HG02885 (cell line): Measurements from ENCODE around the gene E2F6.
"Not testable (repeated sequence)": the region's sequence is repeated elsewhere in the genome, so short reads cannot be mapped to it uniquely, and the experiment has no call there.

Source experiments
- ATAC-seq: cut with Tn5 transposase; IDR thresholded peaks from one replicate; pipeline ENCODE4 v1.9.1; 2021; ENCODE audit warnings: mild to moderate bottlenecking; ENCODE audit not compliant: unreplicated experiment, poor library complexity

The E2F6 gene

DNA sequence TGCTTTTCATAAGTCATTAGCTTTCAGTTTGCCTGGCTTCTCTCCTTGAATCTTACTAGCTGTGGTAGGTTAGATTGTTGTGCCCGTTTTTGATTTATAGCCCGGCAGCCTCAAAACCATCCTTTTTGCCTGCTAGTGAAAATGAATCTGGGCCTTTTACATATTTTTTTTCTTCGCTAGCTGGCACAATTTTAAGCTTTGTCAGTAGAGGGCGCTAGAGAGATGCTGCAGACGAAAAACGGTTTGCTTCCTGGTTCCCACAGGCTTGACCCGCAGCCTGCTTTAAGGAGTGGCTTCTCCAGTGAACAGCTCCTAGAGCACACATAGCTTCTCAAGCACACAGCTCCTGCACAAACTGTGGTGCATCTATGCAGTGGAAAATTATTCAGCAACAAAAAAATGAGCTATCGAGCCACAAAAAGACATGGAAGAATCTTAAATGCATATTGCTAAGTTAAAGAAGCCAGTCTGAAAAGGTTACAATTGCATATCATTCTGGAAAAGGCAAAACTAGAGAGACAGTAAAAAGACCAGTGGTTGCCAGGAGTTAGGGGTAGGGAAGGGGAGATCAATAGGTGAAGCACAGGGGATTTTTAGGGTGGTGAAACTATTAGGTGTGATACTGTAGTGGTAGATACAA lies 47.9 kb downstream of the E2F6 start:
- no peak for ATAC-seq

DNA sequence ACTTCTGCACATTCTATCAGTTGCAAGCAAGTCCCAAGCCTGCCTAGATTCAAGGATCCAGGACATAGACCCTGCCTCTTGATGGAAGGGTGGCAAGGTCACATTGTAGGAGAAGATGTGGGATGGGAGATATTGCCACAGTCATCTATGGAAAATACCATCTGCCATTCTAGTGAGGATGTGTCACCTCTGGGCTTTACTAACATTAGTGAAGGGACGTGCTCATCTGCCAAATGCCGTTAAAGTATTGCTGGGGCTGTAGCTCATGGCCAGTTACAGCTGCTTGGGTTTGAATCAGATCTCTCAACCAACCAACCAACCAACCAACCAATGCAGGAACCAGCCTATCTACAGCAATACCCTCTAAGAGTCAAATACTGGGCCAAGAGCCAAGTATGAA lies 49.0 kb downstream of the E2F6 start:
- no peak for ATAC-seq

DNA sequence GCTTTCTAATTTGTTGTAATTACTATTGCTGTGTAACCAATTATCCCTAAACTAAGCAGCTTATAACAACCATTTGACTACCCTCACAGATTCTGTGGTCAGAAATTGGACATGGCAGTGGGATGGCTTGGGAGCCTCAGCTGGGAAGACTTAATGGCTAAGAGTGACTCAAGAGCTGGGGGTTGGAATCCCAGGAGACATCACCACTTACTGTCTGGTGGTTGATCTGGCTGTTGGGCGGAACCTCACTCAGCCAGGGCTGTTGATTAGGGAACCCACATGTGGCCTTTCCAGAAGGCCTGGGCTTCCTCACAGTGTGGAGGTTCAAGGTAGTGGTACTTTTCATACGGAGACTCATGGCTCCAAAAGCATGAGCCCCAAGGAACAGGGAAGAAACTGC lies 49.8 kb downstream of the E2F6 start:
- no peak for ATAC-seq

DNA sequence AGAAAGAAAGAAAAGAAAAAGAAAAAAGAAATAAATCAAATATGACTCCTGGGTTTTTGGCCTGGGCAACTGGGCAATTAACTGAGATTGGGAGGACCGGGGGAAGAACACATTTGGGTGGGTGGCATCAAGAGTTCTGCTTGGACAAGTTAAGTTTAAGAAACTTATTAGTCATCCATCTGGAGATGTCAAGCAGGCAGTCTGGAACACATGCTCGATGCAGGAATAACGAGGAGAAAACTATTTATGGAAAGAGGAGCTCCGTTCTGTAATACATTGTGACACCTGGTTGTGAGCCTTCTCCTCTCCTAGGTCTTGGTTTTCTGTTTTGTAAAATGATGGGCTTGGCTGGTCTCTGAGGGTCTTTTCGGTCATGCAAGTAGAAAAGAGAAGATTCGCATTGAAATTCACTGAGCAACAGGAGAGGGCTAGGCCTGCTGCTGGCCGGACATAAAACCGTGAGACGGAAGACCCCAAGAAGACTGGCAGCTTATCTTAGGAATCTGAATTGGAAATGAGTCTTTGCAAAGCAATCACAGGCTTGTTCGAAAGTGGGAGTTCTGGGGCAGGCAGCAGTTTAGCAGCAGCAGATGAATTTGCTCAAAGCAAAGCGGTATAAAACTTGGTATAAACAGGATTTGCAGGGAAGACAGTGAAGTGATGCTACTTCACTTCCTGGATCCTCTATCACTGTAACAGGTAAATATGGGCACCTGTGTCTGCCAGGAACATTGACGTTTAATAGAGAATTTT lies 51.4 kb downstream of the E2F6 start:
- ATAC-seq: no peak

DNA sequence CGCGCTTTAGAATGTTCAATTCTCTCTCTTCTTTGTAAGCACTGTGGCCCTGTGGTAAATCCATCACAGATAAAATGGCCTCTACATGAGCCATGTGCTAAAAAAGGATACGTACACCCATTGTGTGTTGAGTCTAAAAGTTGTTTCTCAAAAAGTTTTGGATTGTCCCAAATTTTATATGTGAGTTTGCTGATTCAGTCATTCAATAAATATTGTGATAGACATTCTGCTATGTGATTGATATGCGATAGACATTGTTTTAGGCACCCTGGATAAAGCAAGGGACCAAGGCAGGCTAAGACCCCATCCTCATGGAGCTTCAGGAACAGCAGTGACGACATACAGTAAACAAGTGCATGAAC lies 53.5 kb downstream of the E2F6 start:
- ATAC-seq: no peak

DNA sequence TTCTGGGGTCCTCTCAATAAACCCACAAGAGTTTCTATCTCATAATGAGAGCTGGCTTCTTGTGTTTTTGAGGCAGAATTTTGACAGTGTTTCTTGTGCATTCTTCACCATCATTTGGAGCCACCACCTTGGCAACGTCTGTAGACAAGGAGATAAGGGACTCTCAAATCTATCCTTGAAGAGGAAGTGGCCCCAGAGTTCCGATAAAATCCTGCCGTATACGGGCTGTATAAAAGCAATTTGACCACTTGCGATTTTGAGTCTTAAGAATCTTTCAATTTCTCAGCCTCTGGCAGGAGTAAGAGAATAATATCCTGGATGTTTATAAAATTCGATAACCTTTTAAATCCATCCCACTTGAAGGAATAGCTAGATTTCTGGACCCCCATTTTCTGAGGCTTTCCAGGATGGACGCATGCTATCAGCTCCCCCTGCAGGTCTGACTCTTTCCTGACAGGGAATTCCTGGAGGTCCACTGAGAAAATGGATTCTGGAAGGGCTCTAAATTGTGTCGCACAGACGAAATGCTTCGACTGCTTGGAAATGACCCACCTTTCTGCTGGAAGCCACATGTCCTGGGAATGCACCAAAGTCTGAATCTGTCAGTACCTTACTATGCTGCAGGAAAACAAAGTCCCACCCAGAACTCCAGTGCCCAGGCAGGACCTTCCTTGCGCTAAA lies 54.1 kb downstream of the E2F6 start:
- no peak for ATAC-seq

DNA sequence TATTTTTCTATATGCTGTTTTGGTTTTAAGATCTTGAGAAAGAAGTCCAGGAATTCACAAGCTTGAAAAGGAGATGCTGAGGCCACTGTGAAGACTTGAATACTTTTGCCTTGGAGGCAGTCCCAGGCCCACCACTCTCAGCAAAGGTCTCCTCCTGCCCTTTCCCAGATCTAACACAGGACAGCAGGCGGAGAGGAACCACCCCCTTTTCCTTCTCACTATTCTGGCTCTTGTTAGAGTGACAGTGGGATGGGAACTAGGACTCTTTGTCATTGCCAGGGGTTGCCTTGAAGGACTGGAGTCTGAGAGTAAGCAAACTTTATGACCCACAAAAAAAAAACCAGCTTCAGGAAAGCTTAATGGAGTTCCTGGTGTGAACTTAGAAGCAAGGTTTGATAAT lies 54.7 kb downstream of the E2F6 start:
- no peak for ATAC-seq

DNA sequence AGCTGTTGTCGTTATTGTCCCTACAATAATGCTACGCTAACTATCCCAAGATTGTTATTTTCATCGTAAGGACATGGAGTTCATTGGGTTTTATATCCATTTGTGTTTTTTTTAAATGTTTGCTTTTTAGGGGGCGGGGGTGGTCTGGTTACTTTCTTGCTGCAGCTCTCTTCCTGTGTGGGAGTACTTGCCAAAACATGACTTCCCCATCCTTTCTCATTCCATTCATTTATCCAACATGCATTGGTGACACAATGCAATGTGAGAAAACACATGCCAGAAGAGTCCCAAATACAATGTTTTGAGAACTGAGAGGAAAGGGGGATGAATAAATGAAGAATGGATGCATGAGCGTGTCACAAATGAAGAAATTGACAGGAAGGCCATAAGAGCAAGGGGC lies 55.9 kb downstream of the E2F6 start:
- no peak for ATAC-seq

DNA sequence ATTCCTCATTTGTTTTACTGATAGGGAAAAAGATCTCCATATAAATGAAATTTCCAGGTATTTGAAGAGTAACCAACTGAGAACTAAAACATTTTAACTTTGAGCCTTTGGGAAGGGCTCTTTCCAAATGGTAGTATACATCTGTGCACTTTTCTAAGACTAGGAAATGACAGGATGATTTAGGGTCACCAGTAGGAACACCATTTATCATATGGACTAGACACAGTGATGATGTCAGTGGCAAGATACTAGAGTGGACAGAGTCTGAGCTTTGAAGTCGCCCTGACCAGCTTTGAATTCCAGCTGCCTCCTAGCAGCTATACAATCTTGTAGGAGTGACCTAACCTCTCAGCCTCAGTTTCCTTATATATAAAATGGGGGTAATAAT lies 56.4 kb downstream of the E2F6 start:
- ATAC-seq: no peak

DNA sequence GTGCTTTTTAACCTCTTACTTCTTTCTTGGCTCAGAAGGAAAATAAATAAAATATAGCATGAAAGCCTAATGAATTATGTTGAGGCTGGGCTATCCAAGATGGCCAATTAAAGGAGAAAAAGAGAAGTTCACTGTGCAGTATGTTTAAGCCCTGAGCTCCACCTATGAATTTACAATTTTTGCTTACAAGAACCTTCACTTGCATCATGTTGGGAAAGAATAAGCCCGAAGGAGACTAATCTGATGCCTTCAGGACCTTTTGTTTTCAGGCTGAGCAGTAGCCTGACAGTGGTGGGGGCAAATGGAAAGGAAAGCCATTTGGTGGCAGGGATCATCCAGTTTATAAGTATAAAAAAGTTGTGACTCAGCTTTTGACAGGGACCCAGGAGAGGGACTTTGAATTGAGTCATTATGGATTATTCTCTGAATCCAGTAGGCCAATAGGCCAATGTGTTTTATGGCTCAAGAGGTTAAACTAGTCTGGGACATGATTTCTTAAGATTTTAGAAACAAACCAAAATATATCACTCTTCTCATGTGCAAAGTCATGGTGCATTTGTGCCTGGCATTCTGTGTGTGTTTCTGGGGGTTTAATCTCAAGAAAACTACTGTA lies 56.9 kb downstream of the E2F6 start:
- ATAC-seq: no peak

DNA sequence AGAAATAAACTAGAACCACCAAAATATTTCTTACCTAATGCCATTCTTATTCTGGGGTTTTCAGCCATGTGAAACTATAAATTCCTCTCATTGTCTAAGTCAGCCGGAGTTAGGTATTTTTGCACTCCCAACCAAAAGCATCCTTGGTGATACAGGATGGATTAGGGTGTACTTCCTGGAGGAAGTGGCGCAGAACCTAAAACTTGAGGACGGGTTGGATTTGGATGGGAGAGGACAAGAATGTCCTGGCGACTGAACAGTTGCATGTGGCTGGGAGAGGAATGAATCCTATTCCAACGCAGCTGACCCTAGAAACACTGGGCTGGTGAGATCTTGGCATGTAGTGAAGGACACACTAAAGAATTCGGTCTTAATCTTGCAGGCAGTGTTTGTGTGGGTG lies 58.5 kb downstream of the E2F6 start:
- ATAC-seq: no peak

DNA sequence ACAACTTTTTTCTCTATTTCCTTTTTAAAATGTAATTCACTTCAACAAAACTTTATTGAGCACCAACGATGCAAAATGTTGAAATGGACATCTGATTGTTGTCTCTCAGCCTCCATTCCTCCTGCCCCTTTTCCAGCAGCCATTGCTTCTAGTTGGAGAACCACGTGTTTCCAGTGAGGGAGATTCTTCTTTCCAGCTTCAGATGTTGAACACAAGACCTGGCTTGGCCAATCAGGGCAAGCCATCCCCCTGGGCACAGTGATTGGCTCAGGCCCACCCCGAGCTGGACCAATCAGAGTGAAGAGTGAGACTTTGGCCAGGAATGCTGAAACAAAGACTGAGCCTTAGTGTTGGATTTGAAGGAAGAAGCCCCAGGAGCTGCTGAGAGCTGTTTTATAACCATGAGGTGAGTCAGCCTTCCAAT lies 59.0 kb downstream of the E2F6 start:
- ATAC-seq: no peak

DNA sequence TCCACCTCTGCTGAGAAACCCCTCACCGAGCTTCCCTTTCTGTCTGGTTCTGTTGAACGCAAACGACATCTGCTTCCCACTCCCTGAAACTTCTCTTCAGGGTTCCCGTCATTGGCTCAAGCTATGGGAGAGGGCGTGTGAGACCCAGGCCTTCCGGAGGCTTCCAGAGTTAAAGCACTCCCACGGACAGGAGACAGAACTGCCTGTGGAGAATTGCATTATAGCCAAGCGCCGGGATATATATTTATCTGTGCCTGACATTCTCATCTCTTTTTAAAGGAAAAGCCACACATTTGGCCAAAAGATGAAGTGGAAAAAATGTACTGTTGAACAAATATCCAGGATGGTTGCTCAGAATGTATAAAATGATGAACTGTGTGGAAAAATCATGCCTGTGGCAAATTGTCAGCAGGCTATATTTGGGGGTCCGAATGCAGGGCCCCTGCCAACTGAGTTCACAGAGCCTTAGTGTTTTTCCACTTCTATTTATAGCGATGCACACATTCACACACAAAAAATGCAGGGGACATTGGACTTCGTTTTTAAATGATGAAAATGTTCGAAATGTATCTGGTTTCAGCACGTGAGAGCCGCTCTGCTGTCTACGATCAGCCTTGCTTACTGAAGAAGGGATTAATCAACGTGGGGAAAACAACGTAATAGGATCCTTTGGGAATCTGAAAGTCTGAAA lies 59.5 kb downstream of the E2F6 start:
- no peak for ATAC-seq

DNA sequence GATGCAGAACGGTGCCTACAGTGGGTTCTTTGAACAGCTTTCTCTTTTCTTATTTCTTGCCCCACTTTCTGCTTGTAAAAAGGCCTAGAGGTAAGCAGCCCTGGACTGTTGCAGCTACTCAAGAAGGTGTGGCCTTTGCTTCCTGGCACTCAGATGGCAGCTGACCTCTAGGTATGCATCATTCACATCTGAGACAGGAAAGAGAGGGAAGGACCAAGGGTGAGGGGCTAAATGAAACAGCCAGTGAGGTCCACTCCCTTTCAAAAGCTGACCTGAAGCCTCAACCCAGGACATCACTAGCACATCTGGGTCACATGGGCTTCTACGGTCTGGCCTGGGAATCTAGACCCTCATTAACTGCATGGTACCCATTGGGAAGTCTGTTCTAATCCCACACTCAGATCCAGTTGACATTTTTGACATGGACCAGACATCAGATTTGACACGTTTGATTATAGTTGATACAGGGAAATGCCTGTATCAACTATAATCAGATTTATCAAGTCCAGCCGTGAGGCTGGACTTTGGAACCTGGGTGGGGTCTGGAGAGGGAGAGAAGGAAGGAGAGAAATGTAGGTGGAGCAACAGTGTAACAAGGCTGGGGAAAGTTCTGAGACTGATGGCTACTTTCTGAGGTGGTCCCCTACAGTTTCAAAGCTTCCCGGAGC lies 60.2 kb downstream of the E2F6 start:
- no peak for ATAC-seq

DNA sequence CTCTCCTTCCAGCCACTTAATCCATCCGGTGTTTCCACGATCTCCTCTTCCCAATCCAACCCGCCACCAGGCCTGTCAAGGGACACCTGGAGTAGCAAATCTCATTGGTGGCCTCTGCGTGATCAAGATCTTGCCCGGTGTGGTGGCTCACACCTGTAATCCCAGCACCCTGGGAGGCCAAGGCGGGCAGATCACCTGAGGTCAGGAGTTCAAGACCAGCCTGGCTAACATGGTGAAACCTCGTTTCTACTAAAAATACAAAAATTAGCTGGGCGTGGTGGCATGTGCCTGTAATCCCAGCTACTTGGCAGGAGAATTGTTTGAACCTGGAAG lies 60.9 kb downstream of the E2F6 start:
- ATAC-seq: not testable (repeated sequence)

DNA sequence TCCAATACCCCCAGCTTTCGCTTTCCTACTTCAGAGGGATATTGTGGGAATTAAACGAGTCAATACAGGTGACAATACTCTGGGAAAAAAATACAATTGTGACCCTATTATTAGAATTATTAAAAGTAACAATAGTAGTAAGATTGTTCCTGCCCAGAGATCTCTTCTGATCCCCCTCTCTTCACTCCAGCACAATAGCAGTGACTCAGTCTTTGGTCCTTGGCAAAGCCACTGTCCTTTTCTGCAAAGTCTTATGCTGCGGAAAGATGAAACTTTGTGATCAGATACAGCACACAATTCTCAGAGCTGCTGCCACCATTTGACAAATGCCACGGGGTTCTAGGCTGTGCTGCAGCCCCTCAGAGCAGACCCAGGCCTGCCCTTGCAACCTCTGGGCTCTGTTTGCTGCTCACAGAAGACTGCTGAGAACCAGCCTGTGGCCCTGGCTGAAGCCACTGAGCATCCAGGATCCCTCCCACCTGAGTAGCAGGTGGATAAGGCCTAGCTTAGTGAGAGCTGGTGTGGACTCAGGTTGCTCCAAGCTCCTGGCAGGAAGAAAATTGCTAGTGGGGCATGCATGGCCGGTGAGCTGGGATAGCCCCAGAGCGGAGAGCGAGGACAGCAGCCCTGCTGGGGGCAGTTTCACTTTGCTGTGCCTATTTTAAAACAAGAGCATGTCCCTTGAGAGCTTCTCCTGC lies 61.4 kb downstream of the E2F6 start:
- no peak for ATAC-seq

DNA sequence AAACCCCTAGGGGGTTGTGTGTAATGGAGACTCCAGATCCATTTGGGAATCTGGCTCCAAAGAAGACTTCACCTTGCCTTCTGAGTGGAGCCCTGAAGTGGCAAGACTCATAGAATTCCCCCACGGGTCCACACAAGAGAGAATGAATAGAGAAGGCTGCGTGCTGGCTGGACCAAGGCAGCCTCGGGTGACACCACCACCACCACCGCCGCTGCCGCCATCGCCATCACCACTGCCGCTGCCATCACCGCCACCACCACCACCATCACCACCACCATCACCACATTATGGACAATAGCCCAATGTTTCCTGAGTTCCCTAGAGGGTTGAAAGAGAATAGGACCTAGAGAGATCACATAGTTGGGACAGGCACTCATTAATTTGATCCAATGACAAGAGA lies 63.5 kb downstream of the E2F6 start:
- ATAC-seq: no peak

DNA sequence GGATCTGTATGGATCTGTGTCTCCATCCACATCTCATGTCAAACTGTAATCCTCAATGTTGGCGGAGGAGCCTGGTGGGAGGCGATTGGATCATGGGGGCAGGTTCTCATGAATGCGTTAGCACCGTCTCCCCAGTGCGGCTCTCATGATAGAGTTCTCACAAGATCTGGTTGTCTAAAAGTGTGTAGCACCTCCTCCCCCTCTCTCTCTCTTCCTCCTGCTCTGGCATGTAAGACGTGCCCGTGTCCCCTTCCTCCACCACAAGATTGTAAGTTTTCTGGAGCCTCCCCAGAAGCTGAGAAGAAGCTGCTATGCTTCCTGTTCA lies 66.6 kb downstream of the E2F6 start:
- ATAC-seq: no peak

DNA sequence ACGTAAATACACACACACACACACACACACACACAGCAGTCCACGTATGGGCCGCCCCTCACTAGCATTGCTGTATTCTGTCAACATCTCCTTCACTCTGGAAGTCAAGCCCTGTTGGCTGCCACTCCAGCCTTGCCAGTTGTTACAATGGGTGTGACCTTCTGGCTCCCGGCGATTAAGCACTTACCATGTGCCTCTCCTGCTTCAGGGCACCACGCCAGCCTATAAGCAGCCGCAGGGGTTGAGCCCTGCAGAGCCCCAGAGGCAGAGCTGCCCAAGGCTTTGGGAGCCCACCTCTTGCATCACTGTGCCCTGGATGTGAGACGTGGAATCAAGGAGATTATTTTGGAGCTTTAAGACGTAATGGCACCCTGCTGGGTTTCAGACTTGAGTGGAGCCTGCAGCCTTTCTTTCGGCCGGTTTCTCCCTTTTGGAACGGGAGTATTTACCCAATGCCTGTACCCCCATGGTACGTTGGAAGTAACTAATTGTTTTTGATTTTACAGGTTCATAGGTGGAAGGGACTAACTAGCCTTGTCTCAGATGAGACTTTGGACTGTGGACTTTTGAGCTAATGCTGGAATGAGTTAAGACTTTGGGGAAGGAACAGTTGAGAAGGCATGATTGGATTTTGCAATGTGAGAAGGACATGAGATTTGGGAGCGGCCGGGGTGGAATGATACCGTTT lies 67.1 kb downstream of the E2F6 start:
- no peak for ATAC-seq
